Activated CD4-positive, CD25-positive, alpha-beta regulatory T cell treated with anti-CD3 and anti-CD28 coated beads, Interleukin-2, amount 50 U/mL, for 24 hours (primary cell): ENCODE results near the gene KIF27.
"Not testable (repeated sequence)": the region's sequence is repeated elsewhere in the genome, so short reads cannot be mapped to it uniquely, and the experiment has no call there.

ENCODE experiments used
- ATAC-seq, 2 donors: fragments of 150-1000 bp; cut with Tn5 transposase; one replicate each; pipeline ENCODE4 v1.10.0; 2021; ENCODE audit warnings: mild to moderate bottlenecking in 1 of 2, moderate library complexity in 1 of 2

The KIF27 gene, protein sequence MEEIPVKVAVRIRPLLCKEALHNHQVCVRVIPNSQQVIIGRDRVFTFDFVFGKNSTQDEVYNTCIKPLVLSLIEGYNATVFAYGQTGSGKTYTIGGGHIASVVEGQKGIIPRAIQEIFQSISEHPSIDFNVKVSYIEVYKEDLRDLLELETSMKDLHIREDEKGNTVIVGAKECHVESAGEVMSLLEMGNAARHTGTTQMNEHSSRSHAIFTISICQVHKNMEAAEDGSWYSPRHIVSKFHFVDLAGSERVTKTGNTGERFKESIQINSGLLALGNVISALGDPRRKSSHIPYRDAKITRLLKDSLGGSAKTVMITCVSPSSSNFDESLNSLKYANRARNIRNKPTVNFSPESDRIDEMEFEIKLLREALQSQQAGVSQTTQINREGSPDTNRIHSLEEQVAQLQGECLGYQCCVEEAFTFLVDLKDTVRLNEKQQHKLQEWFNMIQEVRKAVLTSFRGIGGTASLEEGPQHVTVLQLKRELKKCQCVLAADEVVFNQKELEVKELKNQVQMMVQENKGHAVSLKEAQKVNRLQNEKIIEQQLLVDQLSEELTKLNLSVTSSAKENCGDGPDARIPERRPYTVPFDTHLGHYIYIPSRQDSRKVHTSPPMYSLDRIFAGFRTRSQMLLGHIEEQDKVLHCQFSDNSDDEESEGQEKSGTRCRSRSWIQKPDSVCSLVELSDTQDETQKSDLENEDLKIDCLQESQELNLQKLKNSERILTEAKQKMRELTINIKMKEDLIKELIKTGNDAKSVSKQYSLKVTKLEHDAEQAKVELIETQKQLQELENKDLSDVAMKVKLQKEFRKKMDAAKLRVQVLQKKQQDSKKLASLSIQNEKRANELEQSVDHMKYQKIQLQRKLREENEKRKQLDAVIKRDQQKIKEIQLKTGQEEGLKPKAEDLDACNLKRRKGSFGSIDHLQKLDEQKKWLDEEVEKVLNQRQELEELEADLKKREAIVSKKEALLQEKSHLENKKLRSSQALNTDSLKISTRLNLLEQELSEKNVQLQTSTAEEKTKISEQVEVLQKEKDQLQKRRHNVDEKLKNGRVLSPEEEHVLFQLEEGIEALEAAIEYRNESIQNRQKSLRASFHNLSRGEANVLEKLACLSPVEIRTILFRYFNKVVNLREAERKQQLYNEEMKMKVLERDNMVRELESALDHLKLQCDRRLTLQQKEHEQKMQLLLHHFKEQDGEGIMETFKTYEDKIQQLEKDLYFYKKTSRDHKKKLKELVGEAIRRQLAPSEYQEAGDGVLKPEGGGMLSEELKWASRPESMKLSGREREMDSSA (N-terminal part only)

GRCh38 chr9:83920927-83921707, at the start of gene KIF27:
Gene KIF27 (minus strand): TSS chr9:83921432. CDS start chr9:83915591, 5,841 bp downstream.
- ATAC-seq, result peak; percentile 89

GRCh38 chr9:83969602-83970001, 48.4 kb upstream of the KIF27 start:
- no peak for ATAC-seq

DNA sequence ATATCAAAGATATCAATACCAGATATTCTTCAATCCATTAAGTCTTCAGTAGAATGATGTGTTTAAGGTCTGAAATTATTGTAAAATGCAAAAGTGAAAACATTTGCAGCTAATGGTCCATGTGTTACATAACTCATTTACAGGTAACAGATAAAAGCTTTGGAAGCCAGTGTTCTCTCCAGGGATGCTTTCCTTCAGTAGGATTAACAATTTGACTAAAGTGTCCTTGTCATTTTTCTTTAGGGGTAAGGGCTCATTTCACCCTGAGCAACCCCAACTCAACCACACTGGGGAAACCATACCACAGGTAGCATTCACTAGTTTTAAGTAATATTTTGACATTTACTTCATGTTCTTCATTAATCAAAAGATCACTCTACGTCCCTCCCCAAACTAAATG, 45.8 kb upstream of the KIF27 start:
- no peak for ATAC-seq

GRCh38 chr9:83966209-83966582, 45.0 kb upstream of the KIF27 start:
- ATAC-seq, result no peak

GRCh38 chr9:83965350-83966208, 44.3 kb upstream of the KIF27 start:
- peak in 1 of 2 donors; percentile 31 for ATAC-seq

- peak; percentile 18 to 35 for ATAC-seq
These were observed 43.7 kb upstream of the KIF27 start for GRCh38 chr9:83964973-83965349.

DNA sequence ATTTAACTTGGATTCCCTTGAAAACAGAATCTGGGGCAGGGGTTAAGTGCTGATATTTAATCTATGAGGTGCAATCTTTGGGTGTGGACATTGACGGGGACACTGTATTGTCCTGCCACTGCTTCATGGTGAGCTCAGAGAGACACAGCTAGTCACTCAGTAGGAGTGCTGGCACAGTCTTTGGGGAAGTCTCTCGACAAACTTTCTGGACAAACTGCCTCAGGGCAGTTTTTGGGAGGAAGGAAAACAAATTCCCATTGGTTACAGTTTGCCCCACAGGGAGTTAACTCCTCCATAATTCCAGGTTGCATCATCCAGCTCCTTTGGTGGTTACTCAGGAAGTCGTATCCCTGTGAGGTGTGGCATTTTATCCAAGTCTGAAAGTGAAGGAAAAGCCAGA, 40.9 kb upstream of the KIF27 start:
- ATAC-seq, result no peak

GRCh38 chr9:83960991-83961390, 39.8 kb upstream of the KIF27 start:
- no peak for ATAC-seq

GRCh38 chr9:83959061-83959460, 37.8 kb upstream of the KIF27 start:
- ATAC-seq, result no peak

DNA sequence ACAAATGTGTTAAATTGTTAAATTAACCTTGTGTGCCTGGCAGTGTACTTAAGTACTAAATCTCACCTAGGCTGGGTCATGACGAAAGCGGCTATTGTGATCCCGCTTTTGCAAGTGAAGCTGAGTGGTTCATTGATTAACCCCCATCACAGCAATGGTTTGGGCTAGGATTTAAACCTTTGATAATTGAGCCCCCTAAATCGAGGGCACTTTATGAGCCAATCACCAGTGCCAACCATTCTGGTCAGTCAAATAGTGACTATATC, 35.9 kb upstream of the KIF27 start:
- no peak for ATAC-seq

DNA sequence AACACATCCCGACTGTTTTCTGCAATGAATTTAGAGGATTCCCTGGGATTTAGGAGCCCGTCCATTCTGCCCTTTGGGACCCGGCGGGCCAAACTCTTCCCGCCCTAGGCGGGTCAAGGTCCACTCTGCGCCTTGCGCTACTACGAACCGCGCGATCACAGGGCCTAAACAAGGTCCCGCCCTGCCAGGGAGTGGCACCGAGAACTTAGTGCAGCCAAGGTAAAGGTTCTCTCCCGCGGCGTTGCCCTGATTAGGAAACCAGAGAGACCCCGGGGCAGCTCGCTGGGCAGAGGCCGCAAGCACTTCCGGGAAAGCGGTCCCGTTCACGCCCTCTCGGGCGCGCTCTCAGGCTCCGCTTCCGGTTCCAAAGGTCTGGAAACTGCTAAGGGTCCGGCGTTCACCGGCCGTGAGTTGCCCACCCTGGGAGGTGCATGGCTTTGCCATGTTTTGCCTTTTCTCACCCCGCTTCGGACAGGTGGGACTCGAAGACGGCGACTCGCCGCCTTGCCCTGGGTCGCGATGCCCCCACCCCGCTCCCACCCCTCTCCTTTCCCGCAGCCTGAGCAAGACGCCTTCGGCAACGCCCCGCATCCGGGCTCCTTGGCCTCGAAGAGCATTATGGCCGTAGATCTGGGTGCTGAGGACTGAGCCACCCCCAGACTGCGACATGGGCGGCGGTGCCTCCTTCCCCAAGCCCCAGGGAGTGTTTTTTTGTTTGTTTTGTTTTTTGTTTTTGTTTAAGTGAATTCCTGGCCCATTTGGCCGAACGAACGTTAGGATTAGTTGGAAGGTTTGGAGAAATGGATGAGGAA, 35.4 kb upstream of the KIF27 start:
- peak; percentile 82 to 84 for ATAC-seq

DNA sequence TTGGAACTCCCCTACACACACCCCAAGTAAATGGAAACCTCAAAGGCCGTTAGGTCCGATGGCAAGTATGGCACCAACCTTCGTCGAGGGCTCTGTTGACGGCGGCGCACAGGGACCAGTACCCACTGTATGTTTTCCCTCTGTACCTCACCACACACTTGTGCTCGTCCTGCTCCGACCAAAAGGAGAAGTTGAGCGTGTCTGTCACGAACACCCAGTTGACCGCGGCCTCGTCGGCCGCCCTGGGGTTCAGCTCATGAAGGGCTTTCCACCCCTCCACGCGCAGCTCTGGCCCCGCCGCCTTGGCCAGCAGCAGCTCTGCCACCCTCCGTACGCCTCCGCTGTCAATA, 34.8 kb upstream of the KIF27 start:
- ATAC-seq, result peak; percentile 49 to 58

- not testable (repeated sequence) for ATAC-seq
These were observed 26.9 kb upstream of the KIF27 start for GRCh38 chr9:83948096-83948495.

- no peak for ATAC-seq
These were observed 19.5 kb upstream of the KIF27 start for GRCh38 chr9:83940590-83941303.

DNA sequence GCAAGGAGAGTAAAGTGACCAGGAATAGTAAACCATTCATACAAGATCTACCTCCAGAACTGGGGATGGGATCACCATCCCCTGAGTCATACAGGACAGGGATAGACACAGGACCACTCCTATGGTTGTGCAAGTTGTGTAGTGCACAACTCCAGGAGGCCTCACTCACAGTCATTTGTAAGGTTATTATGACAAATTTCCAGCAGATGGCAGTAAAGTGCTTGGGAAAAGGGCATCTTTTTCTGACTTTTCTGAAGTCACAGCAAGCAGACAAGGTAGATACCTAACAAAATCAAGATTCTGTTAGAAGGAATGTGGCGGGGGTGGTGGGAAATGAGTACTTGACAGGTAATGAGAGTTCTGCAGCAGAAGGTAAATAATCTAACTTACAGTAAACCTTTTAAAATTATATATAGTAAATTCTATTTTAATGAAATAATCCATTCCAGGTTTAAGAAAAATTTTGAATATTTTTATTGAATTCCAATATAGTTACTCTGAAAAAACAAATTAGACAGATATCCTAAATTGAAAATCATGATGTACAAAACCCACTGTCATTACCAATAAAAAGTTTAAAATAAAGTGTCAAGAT, 16.7 kb upstream of the KIF27 start:
- ATAC-seq, result peak; percentile 32 to 51

DNA sequence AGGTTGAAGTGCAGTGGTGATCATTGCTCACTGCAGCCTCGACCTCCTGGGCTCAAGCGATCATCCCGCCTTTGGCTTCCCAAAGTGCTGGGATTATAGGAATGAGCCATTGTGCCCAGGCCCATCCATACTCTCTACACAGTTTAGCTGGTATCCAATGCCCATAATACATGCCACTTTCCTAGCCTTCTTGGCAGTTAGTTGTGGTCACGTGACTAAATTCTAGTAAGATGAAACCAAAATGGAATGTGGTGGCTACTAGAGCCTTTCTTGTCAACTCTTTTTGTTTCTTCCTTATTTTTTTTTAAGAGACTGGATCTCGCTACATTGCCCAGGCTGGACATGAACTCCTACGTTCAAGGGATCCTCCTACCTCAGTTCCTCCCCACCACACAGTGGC, 15.3 kb upstream of the KIF27 start:
- ATAC-seq, result no peak

DNA sequence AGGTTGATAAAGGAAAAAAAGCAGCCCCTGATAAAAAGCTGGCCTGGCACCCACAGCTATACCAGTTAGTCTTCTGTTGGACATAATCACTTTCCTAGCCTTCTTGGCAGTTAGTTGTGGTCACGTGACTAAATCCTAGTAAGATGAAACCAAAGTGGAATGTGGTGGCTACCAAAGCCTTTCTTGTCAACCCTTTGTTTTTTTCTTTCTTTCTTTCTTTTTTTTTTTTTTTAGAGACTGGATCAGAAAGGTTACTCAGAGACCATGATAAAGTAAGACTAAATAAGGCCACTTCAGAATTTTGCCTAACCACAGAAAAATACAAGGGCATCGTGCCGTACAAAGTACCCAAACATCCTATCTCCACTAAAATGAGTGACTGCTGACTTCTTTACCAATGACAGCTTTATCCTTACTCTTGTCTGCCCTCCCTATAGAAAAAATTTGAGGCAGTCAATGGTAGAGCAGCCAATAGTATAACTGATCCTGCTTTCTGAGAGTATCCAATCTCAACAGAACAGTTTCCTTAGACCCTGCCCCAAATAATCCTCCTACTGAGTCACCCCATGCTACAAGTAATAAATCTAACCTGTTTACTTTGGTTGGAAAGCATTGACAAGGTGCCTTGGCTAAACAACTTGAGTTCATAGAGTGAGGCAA, 14.2 kb upstream of the KIF27 start:
- ATAC-seq, result no peak

DNA sequence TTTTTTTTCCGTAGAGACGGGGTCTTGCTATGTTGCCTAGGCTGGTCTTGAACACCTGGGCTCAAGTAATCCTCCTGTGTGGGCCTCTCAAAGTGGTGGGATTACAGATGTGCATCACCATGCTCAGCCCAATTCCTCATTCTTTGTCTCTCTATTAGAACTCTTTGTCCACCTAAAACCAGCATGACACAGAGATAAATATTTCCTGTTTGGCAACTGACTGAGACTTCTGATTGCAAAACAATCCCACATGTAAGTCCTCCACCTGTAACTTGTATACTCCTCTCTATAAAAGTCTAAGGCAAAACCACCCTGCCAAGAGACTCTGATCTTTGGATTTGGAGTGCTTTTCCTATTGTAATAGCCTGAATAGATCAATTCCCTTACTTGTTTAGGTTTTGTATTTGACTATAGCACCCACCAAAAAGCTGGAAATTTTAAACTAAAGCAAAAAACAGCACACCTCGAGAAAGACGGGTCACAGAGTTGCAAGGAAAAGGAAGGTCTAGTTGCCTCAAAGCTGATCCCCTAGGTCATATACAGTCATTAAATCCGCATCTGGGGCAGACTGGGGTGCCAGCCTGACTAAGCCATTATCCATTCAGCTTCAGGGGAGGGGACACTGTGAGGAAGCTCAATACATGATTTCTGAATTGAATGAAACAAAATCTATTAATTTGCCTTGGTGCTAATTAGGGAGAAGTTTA, 13.5 kb upstream of the KIF27 start:
- ATAC-seq, result no peak
